Neural progenitor cell (in vitro differentiated cells): Measurements from ENCODE around the gene RASGRF2. TPM values are rescaled to one million over a fixed set of nuclear protein-coding genes. Genes with fewer than 3 reads are reported as not detected.

Experiments used
- DNase-seq: peaks from one replicate; pipeline ENCODE4 v3.0.0-alpha.2; 2016; ENCODE audit warnings: low spot score
- H2AFZ ChIP-seq: fragments of 200-600 bp; sonication (generic); replicated peaks from 2 replicates; pipeline ENCODE4 v1.6.1; 2016; ENCODE audit warnings: antibody characterized with exemption
- H3F3A ChIP-seq: fragments of 200-600 bp; sonication (generic); 2 replicates; pipeline ENCODE4 v1.6.1; 2016; ENCODE audit warnings: antibody characterized with exemption, low read depth
- H3K27ac ChIP-seq: fragments of 200-600 bp; sonication (generic); 2 replicates; pipeline ENCODE4 v1.5.1; 2016; ENCODE audit warnings: mild to moderate bottlenecking
- H3K27me3 ChIP-seq: fragments of 200-600 bp; sonication (generic); 2 replicates; pipeline ENCODE4 v1.6.1; 2016; ENCODE audit warnings: mild to moderate bottlenecking, moderate library complexity
- H3K36me3 ChIP-seq: fragments of 200-600 bp; sonication (generic); 2 replicates; pipeline ENCODE4 v1.5.1; 2016
- H3K4me1 ChIP-seq: fragments of 200-600 bp; sonication (generic); 2 replicates; pipeline ENCODE4 v1.6.1; 2016; ENCODE audit warnings: mixed run types
- H3K4me2 ChIP-seq: fragments of 200-600 bp; sonication (generic); 2 replicates; pipeline ENCODE4 v1.6.1; 2016
- H3K4me3 ChIP-seq: fragments of 200-600 bp; sonication (generic); 2 replicates; pipeline ENCODE4 v1.5.1; 2016
- H3K79me2 ChIP-seq: fragments of 200-600 bp; sonication (generic); 2 replicates; pipeline ENCODE4 v1.6.1; 2016; ENCODE audit warnings: low read depth
- H3K9ac ChIP-seq: fragments of 200-600 bp; sonication (generic); 2 replicates; pipeline ENCODE4 v1.6.1; 2016
- H3K9me3 ChIP-seq: fragments of 200-600 bp; sonication (generic); 2 replicates; pipeline ENCODE4 v1.5.1; 2016; ENCODE audit warnings: low read depth
- H4K20me1 ChIP-seq: fragments of 200-600 bp; sonication (generic); 2 replicates; pipeline ENCODE4 v1.6.1; 2016; ENCODE audit warnings: low read depth
- H3K27ac Mint-ChIP-seq: 3 replicates; pipeline ENCODE4 v1.8.0; 2021; ENCODE audit warnings: mixed read lengths
- H3K27me3 Mint-ChIP-seq: 2 replicates; pipeline ENCODE4 v1.8.0; 2022; ENCODE audit warnings: low read depth, mild to moderate bottlenecking, inconsistent platforms, moderate library complexity, mixed read lengths; ENCODE audit not compliant: insufficient read depth
- H3K36me3 Mint-ChIP-seq: 3 replicates; pipeline ENCODE4 v1.8.0; 2021; ENCODE audit warnings: mixed read lengths
- H3K4me1 Mint-ChIP-seq: 3 replicates; pipeline ENCODE4 v1.8.0; 2021; ENCODE audit warnings: mixed read lengths
- H3K4me3 Mint-ChIP-seq: 3 replicates; pipeline ENCODE4 v1.8.0; 2021; ENCODE audit warnings: mild to moderate bottlenecking, moderate library complexity, mixed read lengths
- H3K9me3 Mint-ChIP-seq: 3 replicates; pipeline ENCODE4 v1.8.0; 2020; ENCODE audit warnings: mixed read lengths
- CTCF ChIP-seq: fragments of 200-600 bp; sonication (generic); IDR thresholded peaks from 2 replicates; pipeline ENCODE4 v1.5.1; 2017; ENCODE audit warnings: antibody characterized with exemption, mild to moderate bottlenecking
- EZH2 ChIP-seq: fragments of 200-600 bp; sonication (generic); IDR thresholded peaks from 2 replicates; pipeline ENCODE4 v1.6.1; 2017; ENCODE audit warnings: antibody characterized with exemption, mild to moderate bottlenecking, moderate library complexity
- EZH2phosphoT487 ChIP-seq: fragments of 200-600 bp; sonication (generic); IDR thresholded peaks from 2 replicates; pipeline ENCODE4 v1.6.1; 2017; ENCODE audit warnings: antibody characterized with exemption
- total RNA-seq: library from RNA; depleted of rRNA; stranded (reverse); fragments of >200 nt; gene quantifications from 2 replicates; pipeline ENCODE4 v1.2.3, GENCODE V29; 2015; ENCODE audit warnings: low replicate concordance

RASGRF2 gene
- total RNA-seq, 1 donor from 2014 or later = 0.15 TPM

GRCh38 chr5:81179959-81180358 is 219.8 kb downstream of the RASGRF2 start:
- H3K9me3 Mint-ChIP-seq = no peaks in the 10 kb centered on the region
- peaks cover 21% of the 10 kb centered on the region for H3K4me1 Mint-ChIP-seq
- no peak overlapping the region for H3K9ac ChIP-seq
- H3K36me3 Mint-ChIP-seq = no peaks in the 10 kb centered on the region
- no peaks in the 10 kb centered on the region for H4K20me1 ChIP-seq
- no peak overlapping the region for H3K4me2 ChIP-seq
- no peak overlapping the region for H3K4me3 ChIP-seq
- no peaks in the 10 kb centered on the region for H3K27me3 ChIP-seq
- no peaks in the 10 kb centered on the region for H3K36me3 ChIP-seq
- no peaks in the 10 kb centered on the region for H3K79me2 ChIP-seq
- H2AFZ ChIP-seq = no peak overlapping the region
- no peaks in the 10 kb centered on the region for H3K27me3 Mint-ChIP-seq
- no peak overlapping the region for H3K4me3 Mint-ChIP-seq
- DNase-seq = no peak
- no peak overlapping the region for H3K27ac ChIP-seq
- H3K9me3 ChIP-seq = no peaks in the 10 kb centered on the region
- H3K27ac Mint-ChIP-seq = no peak overlapping the region
- no peaks in the 10 kb centered on the region for H3F3A ChIP-seq
- no peak for TF ChIP-seq EZH2phosphoT487
- TF ChIP-seq EZH2 = no peak
- TF ChIP-seq CTCF = no peak
- no peaks in the 10 kb centered on the region for H3K4me1 ChIP-seq

GRCh38 chr5:81180780-81181460 is 220.8 kb downstream of the RASGRF2 start:
- H3K9ac ChIP-seq = no peak overlapping the region
- Mint-ChIP-seq H3K36me3 (no peaks in the 10 kb centered on the region), H3K27me3 (peaks cover 2% of the 10 kb centered on the region), H3K4me1 (peaks cover 21% of the 10 kb centered on the region), H3K27ac (no peak overlapping the region), H3K4me3 (no peak overlapping the region), H3K9me3 (no peaks in the 10 kb centered on the region)
- no peak overlapping the region for H3K4me3 ChIP-seq
- no peak overlapping the region for H3K27ac ChIP-seq
- H3K9me3 ChIP-seq = no peaks in the 10 kb centered on the region
- H3K4me2 ChIP-seq = no peak overlapping the region
- no peak for TF ChIP-seq CTCF
- TF ChIP-seq EZH2 = no peak
- no peak for TF ChIP-seq EZH2phosphoT487
- H3K4me1 ChIP-seq = no peaks in the 10 kb centered on the region
- H3K36me3 ChIP-seq = no peaks in the 10 kb centered on the region
- no peak overlapping the region for H2AFZ ChIP-seq
- H3F3A ChIP-seq = no peaks in the 10 kb centered on the region
- H3K79me2 ChIP-seq = no peaks in the 10 kb centered on the region
- DNase-seq = no peak
- H4K20me1 ChIP-seq = no peaks in the 10 kb centered on the region
- no peaks in the 10 kb centered on the region for H3K27me3 ChIP-seq

- TF ChIP-seq CTCF = no peak
- no peak for TF ChIP-seq EZH2phosphoT487
- TF ChIP-seq EZH2 = no peak
- no peaks in the 10 kb centered on the region for H4K20me1 ChIP-seq
- no peaks in the 10 kb centered on the region for H3F3A ChIP-seq
- H3K9me3 ChIP-seq = no peaks in the 10 kb centered on the region
- no peaks in the 10 kb centered on the region for H3K79me2 ChIP-seq
- H2AFZ ChIP-seq = no peak overlapping the region
- no peak overlapping the region for H3K27ac Mint-ChIP-seq
- no peak overlapping the region for H3K4me2 ChIP-seq
- no peaks in the 10 kb centered on the region for H3K27me3 ChIP-seq
- H3K4me1 ChIP-seq = no peaks in the 10 kb centered on the region
- H3K36me3 ChIP-seq = no peaks in the 10 kb centered on the region
- H3K9ac ChIP-seq = no peak overlapping the region
- peak; percentile 12 for DNase-seq
- H3K9me3 Mint-ChIP-seq = no peaks in the 10 kb centered on the region
- no peak overlapping the region for H3K4me3 ChIP-seq
- no peak overlapping the region for H3K4me3 Mint-ChIP-seq
- H3K27me3 Mint-ChIP-seq = peaks cover 2% of the 10 kb centered on the region
- H3K4me1 Mint-ChIP-seq = peaks cover 17% of the 10 kb centered on the region
- H3K36me3 Mint-ChIP-seq = no peaks in the 10 kb centered on the region
- no peak overlapping the region for H3K27ac ChIP-seq
Observed at GRCh38 chr5:81181576-81182316, 221.6 kb downstream of the RASGRF2 start.
